WTC11 (cell line): ENCODE measurements around the gene TNS3.

Experiments used
- ZNF512 ChIP-seq: sonication (generic); formaldehyde crosslinking; IDR thresholded peaks from 2 replicates; pipeline ENCODE4 v1.8.1; 2022; ENCODE audit warnings: missing genetic modification reagents, borderline replicate concordance
- TF ChIP-seq, protein P1 (sequence below): fragments of 200-600 bp; IDR thresholded peaks from 2 replicates; pipeline ENCODE4 v1.8.0; 2022; ENCODE audit warnings: antibody characterized with exemption

DNA sequence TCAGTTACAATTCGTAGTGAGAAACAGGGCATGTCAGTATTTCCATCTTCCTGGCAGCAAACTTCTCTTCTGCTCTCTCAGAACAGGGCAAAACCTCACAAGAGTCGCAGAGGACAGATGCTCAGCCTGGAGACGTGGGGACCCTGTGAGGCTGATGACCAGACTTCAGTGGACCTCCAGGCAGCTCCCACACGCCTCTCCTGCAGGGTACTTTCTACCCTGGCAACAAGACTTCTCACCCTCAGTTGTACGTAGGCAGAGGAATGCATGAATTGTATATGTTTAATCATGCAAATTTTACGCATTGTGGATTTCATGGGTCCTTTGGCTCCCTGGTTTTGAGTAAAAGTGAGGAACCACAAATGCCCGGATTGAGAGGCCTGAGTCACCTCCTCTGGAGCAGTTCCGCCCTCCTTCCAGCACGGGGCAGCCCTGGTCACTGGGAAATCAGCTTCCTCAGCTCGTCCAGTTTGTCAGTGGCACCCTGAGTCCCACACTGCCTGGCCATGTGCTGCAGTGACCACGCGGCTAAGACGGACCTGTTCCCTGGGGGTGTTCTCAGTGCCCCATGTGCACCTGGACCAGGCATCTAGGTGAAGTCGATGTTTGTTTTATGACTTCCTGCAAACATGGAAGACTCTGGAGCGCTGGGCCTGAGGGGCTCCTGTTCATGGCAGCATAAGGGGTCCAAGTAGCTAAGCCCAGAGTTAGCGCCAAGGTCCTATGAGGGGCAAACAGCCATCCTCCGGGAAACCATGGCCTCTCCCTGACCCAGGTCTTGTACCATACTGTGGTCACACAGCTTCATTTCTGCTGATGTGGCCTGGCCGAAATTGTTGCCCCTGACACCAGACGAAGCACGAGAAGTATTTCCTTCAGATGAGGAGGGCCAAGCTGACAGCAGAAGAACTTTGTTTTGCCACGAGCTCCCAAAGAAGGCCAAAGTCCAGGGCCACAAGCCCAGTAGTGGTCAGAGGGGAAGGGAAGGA lies 165.1 kb downstream of the TNS3 start:
- TF ChIP-seq, protein P1, sequence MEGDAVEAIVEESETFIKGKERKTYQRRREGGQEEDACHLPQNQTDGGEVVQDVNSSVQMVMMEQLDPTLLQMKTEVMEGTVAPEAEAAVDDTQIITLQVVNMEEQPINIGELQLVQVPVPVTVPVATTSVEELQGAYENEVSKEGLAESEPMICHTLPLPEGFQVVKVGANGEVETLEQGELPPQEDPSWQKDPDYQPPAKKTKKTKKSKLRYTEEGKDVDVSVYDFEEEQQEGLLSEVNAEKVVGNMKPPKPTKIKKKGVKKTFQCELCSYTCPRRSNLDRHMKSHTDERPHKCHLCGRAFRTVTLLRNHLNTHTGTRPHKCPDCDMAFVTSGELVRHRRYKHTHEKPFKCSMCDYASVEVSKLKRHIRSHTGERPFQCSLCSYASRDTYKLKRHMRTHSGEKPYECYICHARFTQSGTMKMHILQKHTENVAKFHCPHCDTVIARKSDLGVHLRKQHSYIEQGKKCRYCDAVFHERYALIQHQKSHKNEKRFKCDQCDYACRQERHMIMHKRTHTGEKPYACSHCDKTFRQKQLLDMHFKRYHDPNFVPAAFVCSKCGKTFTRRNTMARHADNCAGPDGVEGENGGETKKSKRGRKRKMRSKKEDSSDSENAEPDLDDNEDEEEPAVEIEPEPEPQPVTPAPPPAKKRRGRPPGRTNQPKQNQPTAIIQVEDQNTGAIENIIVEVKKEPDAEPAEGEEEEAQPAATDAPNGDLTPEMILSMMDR = no peak
- TF ChIP-seq ZNF512 (CRISPR knock-in tag) = no peak
